HepG2 (cell line): ENCODE data around the gene DDX39B. TPM values are rescaled to one million over a fixed set of nuclear protein-coding genes. Genes with fewer than 3 reads are reported as not detected.

Experiments
- ATAC-seq: fragments of 200-7000 bp; cut with Tn5 transposase; 3 replicates; pipeline ENCODE4 v1.9.1; 2020; ENCODE audit warnings: mild to moderate bottlenecking, moderate library complexity
- BruUV-seq: library from RNA; stranded (reverse); fragments of 400-500 nt; replicated peaks from 2 replicates; lab custom pipeline; 2021; lab: Mats Ljungman, UMichigan
- CTCF ChIA-PET: fragments of 300-600 bp; formaldehyde crosslinking; extraction: SDS; loops from one replicate; lab custom pipeline; 2021; ENCODE audit warnings: low total read pairs, inconsistent platforms, low intra/inter-chr PET ratio; lab: Yijun Ruan, JAX
- POLR2A ChIA-PET: fragments of 350-600 bp; sonication (Branson Sonifier 250); formaldehyde crosslinking; loops from one replicate; lab custom pipeline; 2020; ENCODE audit warnings: antibody characterized with exemption, inconsistent platforms; lab: Yijun Ruan, JAX
- DNase-seq: peaks from one replicate; pipeline ENCODE4 v3.0.0-alpha.2; 2015; ENCODE audit warnings: low spot score
- FAIRE-seq: peaks from 3 replicates; lab custom pipeline; 2011; peaks lifted over from hg19 to GRCh38; lab: Jason Lieb, UNC
- H2AFZ ChIP-seq: one replicate; pipeline ENCODE4 v1.6.1; 2011; ENCODE audit warnings: low read length, inconsistent platforms
- H3K27ac ChIP-seq: fragments of 300-600 bp; 3 replicates; pipeline ENCODE4 v1.8.0; 2011; ENCODE audit warnings: mixed run types, mild to moderate bottlenecking, mixed read lengths, low read length, inconsistent platforms; ENCODE audit not compliant: insufficient read depth; ENCODE audit errors: extremely low read length
- H3K27me3 ChIP-seq, 2 experiments: fragments of 200-600 bp in 1 of 2; 2 replicates in 1 of 2; 3 replicates in 1 of 2; pipeline versions ENCODE4 v1.6.0 to v1.8.0; 2011; ENCODE audit warnings: low read length in 2 of 2, mild to moderate bottlenecking in 2 of 2, moderate library complexity in 2 of 2, inconsistent platforms in 1 of 2; ENCODE audit not compliant: insufficient read depth in 2 of 2, control insufficient read depth in 1 of 2
- H3K36me3 ChIP-seq, 2 experiments: fragments of 200-600 bp in 1 of 2; replicated peaks in 1 of 2; 2 replicates in 1 of 2; 3 replicates in 1 of 2; pipeline versions ENCODE4 v1.5.1 to v1.8.0; 2011; ENCODE audit warnings: low read length in 2 of 2, inconsistent platforms in 1 of 2; ENCODE audit not compliant: insufficient read depth in 2 of 2, control insufficient read depth in 1 of 2
- H3K4me1 ChIP-seq: 2 replicates; pipeline ENCODE4 v1.5.1; 2012; ENCODE audit warnings: low read length, inconsistent platforms; ENCODE audit not compliant: insufficient read depth
- H3K4me2 ChIP-seq: 2 replicates; pipeline ENCODE4 v1.6.0; 2011; ENCODE audit warnings: low read depth, low read length, inconsistent platforms
- H3K4me3 ChIP-seq, 3 experiments: fragments of 200-600 bp in 1 of 3; sonication (generic), shearing (Covaris generic) in 1 of 3; replicated peaks in 1 of 3; 2 replicates each; pipeline ENCODE4 v1.5.1; 2011 to 2016; ENCODE audit warnings: low read length in 3 of 3, inconsistent platforms in 2 of 3, low read depth in 2 of 3, mild to moderate bottlenecking in 2 of 3, control low read depth in 1 of 3, mixed read lengths in 1 of 3; ENCODE audit not compliant: insufficient read depth in 1 of 3
- H3K79me2 ChIP-seq: one replicate; pipeline ENCODE4 v1.6.1; 2011; ENCODE audit warnings: low read length, inconsistent platforms; ENCODE audit not compliant: insufficient read depth
- H3K9ac ChIP-seq: 2 replicates; pipeline ENCODE4 v1.6.0; 2011; ENCODE audit warnings: mild to moderate bottlenecking, low read depth, low read length, inconsistent platforms; ENCODE audit not compliant: insufficient read depth
- H3K9me3 ChIP-seq: 2 replicates; pipeline ENCODE4 v1.5.1; 2012; ENCODE audit warnings: mild to moderate bottlenecking, low read length
- H4K20me1 ChIP-seq: 2 replicates; pipeline ENCODE4 v1.6.0; 2011; ENCODE audit warnings: inconsistent platforms, mild to moderate bottlenecking, low read length, moderate library complexity; ENCODE audit not compliant: insufficient read depth
- AGO1 ChIP-seq: fragments of 200-400 bp; formaldehyde crosslinking; IDR thresholded peaks from 2 replicates; pipeline ENCODE4 v1.6.1; 2017; ENCODE audit warnings: mild to moderate bottlenecking, low read depth, low read length, moderate library complexity; ENCODE audit not compliant: poor library complexity, severe bottlenecking
- CBX2 ChIP-seq, 2 experiments: fragments of 200-600 bp in 1 of 2; sonication (generic); formaldehyde crosslinking in 1 of 2; IDR thresholded peaks; 2 replicates each; pipeline versions ENCODE4 v1.7.0 to v1.8.1; 2018 to 2022; ENCODE audit warnings: low read depth in 2 of 2, low read length in 1 of 2, mild to moderate bottlenecking in 1 of 2, missing genetic modification reagents in 1 of 2
- HOXA3 ChIP-seq: sonication (generic); formaldehyde crosslinking; IDR thresholded peaks from 2 replicates; pipeline ENCODE4 v1.5.0; 2020; ENCODE audit warnings: missing genetic modification reagents
- NR2C2 ChIP-seq: sonication (generic); formaldehyde crosslinking; IDR thresholded peaks from 2 replicates; pipeline ENCODE4 v1.4.0; 2020; ENCODE audit warnings: missing genetic modification reagents, mild to moderate bottlenecking, moderate library complexity, borderline replicate concordance
- PITX1 ChIP-seq: sonication (generic); formaldehyde crosslinking; IDR thresholded peaks from 2 replicates; pipeline ENCODE4 v1.5.1; 2020; ENCODE audit warnings: mild to moderate bottlenecking, missing genetic modification reagents
- TOPORS ChIP-seq: sonication (generic); formaldehyde crosslinking; IDR thresholded peaks from 2 replicates; pipeline ENCODE4 v1.8.0; 2023; ENCODE audit warnings: mild to moderate bottlenecking, missing genetic modification reagents
- ZBTB42 ChIP-seq: sonication (generic); formaldehyde crosslinking; IDR thresholded peaks from 2 replicates; pipeline ENCODE4 v1.5.0; 2020; ENCODE audit warnings: mild to moderate bottlenecking, missing genetic modification reagents
- ZC3H13 ChIP-seq: sonication (generic); formaldehyde crosslinking; IDR thresholded peaks from 2 replicates; pipeline ENCODE4 v1.8.1; 2023; ENCODE audit warnings: mild to moderate bottlenecking, missing genetic modification reagents, moderate library complexity
- ZNF34 ChIP-seq: sonication (generic); formaldehyde crosslinking; IDR thresholded peaks from 2 replicates; pipeline ENCODE4 v1.4.0; 2020; ENCODE audit warnings: mild to moderate bottlenecking, missing genetic modification reagents, borderline replicate concordance
- ZNF570 ChIP-seq: sonication (generic); formaldehyde crosslinking; IDR thresholded peaks from 2 replicates; pipeline ENCODE4 v1.4.0; 2020; ENCODE audit warnings: mild to moderate bottlenecking, missing genetic modification reagents, borderline replicate concordance
- ZNF790 ChIP-seq: sonication (generic); formaldehyde crosslinking; IDR thresholded peaks from 2 replicates; pipeline ENCODE4 v1.8.0; 2022; ENCODE audit warnings: missing genetic modification reagents, mild to moderate bottlenecking, borderline replicate concordance
- ZSCAN25 ChIP-seq: sonication (generic); formaldehyde crosslinking; IDR thresholded peaks from 2 replicates; pipeline ENCODE4 v1.8.0; 2022; ENCODE audit warnings: mild to moderate bottlenecking, missing genetic modification reagents
- WGBS: methylation state at CpG from one replicate; pipeline ENCODE4 v1.1.6; 2017; ENCODE audit warnings: low lambda C conversion rate; 5-methylcytosine and 5-hydroxymethylcytosine counted together
- in situ Hi-C: cut with HindIII; loops from 2 replicates; pipeline ENCODE4 v1.10.0; 2017; ENCODE audit warnings: low pct_unique_long_range_greater_than_20kb; ENCODE audit not compliant: extremely low pct_ligation_motif_present
- intact Hi-C: fragments of 100-400 bp; cut with micrococcal nuclease; formaldehyde crosslinking; loops from one replicate; pipeline ENCODE4 v1.10.0; 2022; ENCODE audit not compliant: unreplicated experiment
- polyA plus RNA-seq, 8 experiments: library from polyadenylated mRNA; depleted of rRNA in 3 of 8; stranded (reverse) in 7 of 8; unstranded in 1 of 8; fragments of >200 nt; fragmentation: Illumina TruSeq in 4 of 8; extraction: Trizol in 4 of 8; gene quantifications; 2 replicates each; pipeline versions ENCODE4 v1.2.1 to v1.2.3, GENCODE V29; 2011 to 2016; ENCODE audit warnings: low read depth in 4 of 8, missing spikeins in 1 of 8, mixed read lengths in 1 of 8; ENCODE audit not compliant: insufficient read depth in 1 of 8
- total RNA-seq, 5 experiments: library from RNA; depleted of rRNA; stranded (reverse); fragments of >200 nt; fragmentation: Illumina TruSeq; extraction: Trizol; gene quantifications; 2 replicates each; pipeline ENCODE4 v1.2.3, GENCODE V29; 2016; ENCODE audit warnings: low read depth in 1 of 5
- TF ChIP-seq, protein P1 (sequence below): sonication (generic); formaldehyde crosslinking; IDR thresholded peaks from 2 replicates; pipeline ENCODE4 v1.5.0; 2020; ENCODE audit warnings: mild to moderate bottlenecking, missing genetic modification reagents
- TF ChIP-seq, protein P2 (sequence below): sonication (generic); formaldehyde crosslinking; IDR thresholded peaks from 2 replicates; pipeline ENCODE4 v1.5.0; 2020; ENCODE audit warnings: mild to moderate bottlenecking, missing genetic modification reagents, borderline replicate concordance
- TF ChIP-seq, protein P3 (sequence below): sonication (generic); formaldehyde crosslinking; IDR thresholded peaks from 2 replicates; pipeline ENCODE4 v1.4.0; 2020; ENCODE audit warnings: missing genetic modification reagents
- TF ChIP-seq, protein P4 (sequence below): sonication (generic); formaldehyde crosslinking; IDR thresholded peaks from 2 replicates; pipeline ENCODE4 v1.8.0; 2022; ENCODE audit warnings: missing genetic modification reagents, low read depth, mild to moderate bottlenecking, borderline replicate concordance

DDX39B gene
- total and polyA plus RNA-seq, 2 of the 13 experiments (the other 11 are each of a cell fraction or from before 2014, with no cell fraction given), result 570 to 678 TPM

DNA sequence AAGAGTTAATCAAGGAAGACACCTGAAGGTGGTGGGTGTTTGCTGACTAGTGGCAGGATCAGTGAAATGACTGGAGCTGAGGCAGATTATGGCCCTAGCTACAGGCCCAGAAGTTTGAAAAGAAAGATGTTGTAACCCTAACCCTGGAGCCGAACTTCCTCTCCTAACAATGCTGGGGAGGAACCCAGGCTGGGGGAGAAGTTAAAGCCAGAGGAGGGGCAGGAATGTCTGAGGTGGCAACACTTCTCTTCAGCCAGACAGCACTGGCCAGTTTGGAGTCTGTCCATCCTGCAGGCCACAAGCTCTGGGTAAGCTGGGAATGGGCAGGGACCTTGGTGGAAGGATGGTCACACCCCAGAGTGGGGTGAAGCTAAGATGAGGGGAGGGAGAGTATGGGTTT lies 44.2 kb upstream of the DDX39B start, which contains the start of gene LST1:
Gene LST1 (plus strand): TSS at position 270 of the 400 bp plus-strand sequence. CDS start 1,023 bp downstream, outside the sequence.
- no peak for ATAC-seq
- Histone ChIP-seq H3K27ac (no peak within 1 kb of the TSS), H3K4me1 (peaks cover 17% of the 10 kb centered on the region), H3K79me2 (no peaks in the 10 kb centered on the region), H3K4me2 (no peak within 1 kb of the TSS), H3K9me3 (no peaks in the 10 kb centered on the region), H3K4me3 (no peak within 1 kb of the TSS), H3K27me3 (peaks cover 11 to 53% of the 10 kb centered on the region in 2 experiments), H4K20me1 (no peaks in the 10 kb centered on the region), H3K36me3 (no peaks in the 10 kb centered on the region), H3K9ac (no peak within 1 kb of the TSS), H2AFZ (no peak within 1 kb of the TSS)
- WGBS, result 18% methylated on average over 1 of the region's 1 CpG
- BruUV-seq, result no TSS peak
- intact Hi-C loops, result loop anchor here (5.0 kb wide), 1 partner anchor 1139 kb away; no protein-coding TSS in a partner anchor
- in situ Hi-C loops, result loop anchor here (5.0 kb wide), 1 partner anchor 94 kb away; no protein-coding TSS in a partner anchor
- FAIRE-seq, result no peak
- ChIA-PET POLR2A (no interaction called here), CTCF (no interaction called here)
- no peak for DNase-seq
- no peak for TF ChIP-seq ZNF570
- TF ChIP-seq, protein P1, sequence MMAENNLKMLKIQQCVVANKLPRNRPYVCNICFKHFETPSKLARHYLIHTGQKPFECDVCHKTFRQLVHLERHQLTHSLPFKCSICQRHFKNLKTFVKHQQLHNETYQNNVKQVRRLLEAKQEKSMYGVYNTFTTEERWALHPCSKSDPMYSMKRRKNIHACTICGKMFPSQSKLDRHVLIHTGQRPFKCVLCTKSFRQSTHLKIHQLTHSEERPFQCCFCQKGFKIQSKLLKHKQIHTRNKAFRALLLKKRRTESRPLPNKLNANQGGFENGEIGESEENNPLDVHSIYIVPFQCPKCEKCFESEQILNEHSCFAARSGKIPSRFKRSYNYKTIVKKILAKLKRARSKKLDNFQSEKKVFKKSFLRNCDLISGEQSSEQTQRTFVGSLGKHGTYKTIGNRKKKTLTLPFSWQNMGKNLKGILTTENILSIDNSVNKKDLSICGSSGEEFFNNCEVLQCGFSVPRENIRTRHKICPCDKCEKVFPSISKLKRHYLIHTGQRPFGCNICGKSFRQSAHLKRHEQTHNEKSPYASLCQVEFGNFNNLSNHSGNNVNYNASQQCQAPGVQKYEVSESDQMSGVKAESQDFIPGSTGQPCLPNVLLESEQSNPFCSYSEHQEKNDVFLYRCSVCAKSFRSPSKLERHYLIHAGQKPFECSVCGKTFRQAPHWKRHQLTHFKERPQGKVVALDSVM (CRISPR knock-in tag), result no peak
- TF ChIP-seq, protein P2, sequence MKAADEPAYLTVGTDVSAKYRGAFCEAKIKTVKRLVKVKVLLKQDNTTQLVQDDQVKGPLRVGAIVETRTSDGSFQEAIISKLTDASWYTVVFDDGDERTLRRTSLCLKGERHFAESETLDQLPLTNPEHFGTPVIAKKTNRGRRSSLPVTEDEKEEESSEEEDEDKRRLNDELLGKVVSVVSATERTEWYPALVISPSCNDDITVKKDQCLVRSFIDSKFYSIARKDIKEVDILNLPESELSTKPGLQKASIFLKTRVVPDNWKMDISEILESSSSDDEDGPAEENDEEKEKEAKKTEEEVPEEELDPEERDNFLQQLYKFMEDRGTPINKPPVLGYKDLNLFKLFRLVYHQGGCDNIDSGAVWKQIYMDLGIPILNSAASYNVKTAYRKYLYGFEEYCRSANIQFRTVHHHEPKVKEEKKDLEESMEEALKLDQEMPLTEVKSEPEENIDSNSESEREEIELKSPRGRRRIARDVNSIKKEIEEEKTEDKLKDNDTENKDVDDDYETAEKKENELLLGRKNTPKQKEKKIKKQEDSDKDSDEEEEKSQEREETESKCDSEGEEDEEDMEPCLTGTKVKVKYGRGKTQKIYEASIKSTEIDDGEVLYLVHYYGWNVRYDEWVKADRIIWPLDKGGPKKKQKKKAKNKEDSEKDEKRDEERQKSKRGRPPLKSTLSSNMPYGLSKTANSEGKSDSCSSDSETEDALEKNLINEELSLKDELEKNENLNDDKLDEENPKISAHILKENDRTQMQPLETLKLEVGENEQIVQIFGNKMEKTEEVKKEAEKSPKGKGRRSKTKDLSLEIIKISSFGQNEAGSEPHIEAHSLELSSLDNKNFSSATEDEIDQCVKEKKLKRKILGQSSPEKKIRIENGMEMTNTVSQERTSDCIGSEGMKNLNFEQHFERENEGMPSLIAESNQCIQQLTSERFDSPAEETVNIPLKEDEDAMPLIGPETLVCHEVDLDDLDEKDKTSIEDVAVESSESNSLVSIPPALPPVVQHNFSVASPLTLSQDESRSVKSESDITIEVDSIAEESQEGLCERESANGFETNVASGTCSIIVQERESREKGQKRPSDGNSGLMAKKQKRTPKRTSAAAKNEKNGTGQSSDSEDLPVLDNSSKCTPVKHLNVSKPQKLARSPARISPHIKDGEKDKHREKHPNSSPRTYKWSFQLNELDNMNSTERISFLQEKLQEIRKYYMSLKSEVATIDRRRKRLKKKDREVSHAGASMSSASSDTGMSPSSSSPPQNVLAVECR (CRISPR knock-in tag), result no peak
- TF ChIP-seq NR2C2, result no peak
- TF ChIP-seq, protein P3, sequence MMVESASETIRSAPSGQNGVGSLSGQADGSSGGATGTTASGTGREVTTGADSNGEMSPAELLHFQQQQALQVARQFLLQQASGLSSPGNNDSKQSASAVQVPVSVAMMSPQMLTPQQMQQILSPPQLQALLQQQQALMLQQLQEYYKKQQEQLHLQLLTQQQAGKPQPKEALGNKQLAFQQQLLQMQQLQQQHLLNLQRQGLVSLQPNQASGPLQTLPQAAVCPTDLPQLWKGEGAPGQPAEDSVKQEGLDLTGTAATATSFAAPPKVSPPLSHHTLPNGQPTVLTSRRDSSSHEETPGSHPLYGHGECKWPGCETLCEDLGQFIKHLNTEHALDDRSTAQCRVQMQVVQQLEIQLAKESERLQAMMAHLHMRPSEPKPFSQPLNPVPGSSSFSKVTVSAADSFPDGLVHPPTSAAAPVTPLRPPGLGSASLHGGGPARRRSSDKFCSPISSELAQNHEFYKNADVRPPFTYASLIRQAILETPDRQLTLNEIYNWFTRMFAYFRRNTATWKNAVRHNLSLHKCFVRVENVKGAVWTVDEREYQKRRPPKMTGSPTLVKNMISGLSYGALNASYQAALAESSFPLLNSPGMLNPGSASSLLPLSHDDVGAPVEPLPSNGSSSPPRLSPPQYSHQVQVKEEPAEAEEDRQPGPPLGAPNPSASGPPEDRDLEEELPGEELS (CRISPR knock-in tag), result no peak
- TF ChIP-seq TOPORS (CRISPR knock-in tag), result no peak
- TF ChIP-seq HOXA3 (CRISPR knock-in tag), result no peak
- TF ChIP-seq ZNF34 (CRISPR knock-in tag), result no peak
- TF ChIP-seq ZNF790 (CRISPR knock-in tag), result no peak
- no peak for TF ChIP-seq ZSCAN25 (CRISPR knock-in tag)
- TF ChIP-seq PITX1, result no peak
- no peak for TF ChIP-seq ZBTB42
- no peak for TF ChIP-seq ZC3H13 (CRISPR knock-in tag)
- TF ChIP-seq, protein P4, sequence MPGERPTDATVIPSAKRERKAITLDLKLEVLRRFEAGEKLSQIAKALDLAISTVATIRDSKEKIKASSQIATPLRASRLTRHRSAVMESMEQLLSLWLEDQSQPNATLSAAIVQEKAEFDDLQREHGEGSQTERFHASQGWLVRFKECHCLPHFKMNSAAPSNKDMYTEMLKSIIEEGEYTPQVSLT (CRISPR knock-in tag), result no peak
- no peak for TF ChIP-seq CBX2 (IDR thresholded peaks at IDR 0.05; ENCODE audit: low read depth, low read length)
- TF ChIP-seq CBX2 (CRISPR knock-in tag; IDR thresholded peaks at IDR 0.05; ENCODE audit: low read depth), result no peak
- TF ChIP-seq AGO1, result no peak
